Thyroid gland (tissue), 4 donors: Measurements from ENCODE around the gene SLC6A12. TPM values are rescaled to one million over a fixed set of nuclear protein-coding genes. Genes with fewer than 3 reads are reported as not detected.
A peak's percentile ranks its signal among the peaks of the same experiment; 100 is the strongest.

ENCODE experiments used
- DNase-seq, 2 donors: peaks; one replicate each; pipeline ENCODE4 v3.0.0-alpha.2; 2019
- H3K27ac ChIP-seq, 3 donors: fragments of 200-600 bp; sonication (generic); 1 replicate in 2 of 3; 2 replicates in 1 of 3; pipeline ENCODE4 v1.5.1; 2016 to 2019; ENCODE audit warnings: mild to moderate bottlenecking in 1 of 3, moderate library complexity in 1 of 3
- H3K27me3 ChIP-seq: fragments of 200-600 bp; sonication (generic); one replicate; pipeline ENCODE4 v1.5.1; 2019
- H3K36me3 ChIP-seq, 2 donors: fragments of 200-600 bp; sonication (generic); one replicate each; pipeline ENCODE4 v1.5.1; 2016 to 2019
- H3K4me1 ChIP-seq, 2 donors: fragments of 200-600 bp; sonication (generic); one replicate each; pipeline ENCODE4 v1.5.1; 2017 to 2019
- H3K4me3 ChIP-seq, 3 donors: fragments of 200-600 bp; sonication (generic); replicated peaks in 1 of 3; 1 replicate in 2 of 3; 2 replicates in 1 of 3; pipeline ENCODE4 v1.5.1; 2016; ENCODE audit warnings: mild to moderate bottlenecking in 1 of 3
- H3K9me3 ChIP-seq: fragments of 200-600 bp; sonication (generic); one replicate; pipeline ENCODE4 v1.5.1; 2017
- POLR2A ChIP-seq, 2 donors: fragments of 450-650 bp; IDR thresholded peaks; one replicate each; pipeline ENCODE4 v1.6.1; 2017; ENCODE audit warnings: antibody characterized with exemption in 2 of 2, mild to moderate bottlenecking in 2 of 2, moderate library complexity in 1 of 2
- WGBS, 2 donors: methylation state at CpG; one replicate each; pipeline ENCODE4 v1.1.5; 2017; 5-methylcytosine and 5-hydroxymethylcytosine counted together
- intact Hi-C: fragments of 100-400 bp; cut with DNase I; formaldehyde crosslinking; loops from one replicate; pipeline ENCODE4 v1.15.1; 2023
- total RNA-seq, 4 donors: library from RNA; depleted of rRNA; stranded (reverse); fragments of >200 nt; gene quantifications; one replicate each; pipeline ENCODE4 v1.2.3, GENCODE V29; 2016
- TF ChIP-seq, protein P1 (sequence below), 6 experiments: fragments of 200-600 bp in 3 of 6; fragments of 450-650 bp in 3 of 6; sonication (generic) in 3 of 6; IDR thresholded peaks; one replicate each; pipeline ENCODE4 v1.5.1; 2016 to 2019; ENCODE audit warnings: antibody characterized with exemption in 6 of 6, mild to moderate bottlenecking in 2 of 6, inconsistent platforms in 1 of 6, moderate library complexity in 1 of 6

Gene SLC6A12
- total RNA-seq, 4 donors from 2014 or later: 9.4 to 27.7 (median 18.3) TPM

DNA sequence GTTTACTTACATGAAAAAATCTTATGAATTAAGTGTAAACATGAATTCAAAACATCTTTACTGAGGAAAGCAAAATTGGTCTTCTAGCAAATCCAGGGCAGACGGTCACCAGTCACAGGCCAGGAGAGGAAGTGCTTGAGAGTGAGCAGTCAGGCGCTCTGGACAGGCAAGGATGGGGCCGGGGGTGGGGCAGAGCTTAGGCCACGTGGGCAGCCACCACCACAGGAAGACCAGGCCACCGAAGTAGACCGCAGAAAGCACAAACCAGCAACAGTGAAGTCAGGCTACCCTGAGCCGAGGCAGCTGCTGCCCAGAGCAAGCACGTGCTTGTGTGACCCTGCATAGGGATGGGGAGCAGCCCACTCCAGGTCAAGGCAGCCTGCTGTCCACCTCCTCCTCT, 33.5 kb downstream of the SLC6A12 start:
- Histone ChIP-seq H3K36me3 (no peaks in the 10 kb centered on the region), H3K4me1 (peaks cover 8 to 45% of the 10 kb centered on the region in 2 donors), H3K27ac (peak overlapping the region in 1 of 3 donors; percentile 40), H3K27me3 (no peaks in the 10 kb centered on the region), H3K4me3 (no peak overlapping the region), H3K9me3 (no peaks in the 10 kb centered on the region)
- intact Hi-C loops: no loop called here
- no peak for TF ChIP-seq POLR2A (IDR thresholded peaks at IDR 0.05)
- TF ChIP-seq, protein P1, sequence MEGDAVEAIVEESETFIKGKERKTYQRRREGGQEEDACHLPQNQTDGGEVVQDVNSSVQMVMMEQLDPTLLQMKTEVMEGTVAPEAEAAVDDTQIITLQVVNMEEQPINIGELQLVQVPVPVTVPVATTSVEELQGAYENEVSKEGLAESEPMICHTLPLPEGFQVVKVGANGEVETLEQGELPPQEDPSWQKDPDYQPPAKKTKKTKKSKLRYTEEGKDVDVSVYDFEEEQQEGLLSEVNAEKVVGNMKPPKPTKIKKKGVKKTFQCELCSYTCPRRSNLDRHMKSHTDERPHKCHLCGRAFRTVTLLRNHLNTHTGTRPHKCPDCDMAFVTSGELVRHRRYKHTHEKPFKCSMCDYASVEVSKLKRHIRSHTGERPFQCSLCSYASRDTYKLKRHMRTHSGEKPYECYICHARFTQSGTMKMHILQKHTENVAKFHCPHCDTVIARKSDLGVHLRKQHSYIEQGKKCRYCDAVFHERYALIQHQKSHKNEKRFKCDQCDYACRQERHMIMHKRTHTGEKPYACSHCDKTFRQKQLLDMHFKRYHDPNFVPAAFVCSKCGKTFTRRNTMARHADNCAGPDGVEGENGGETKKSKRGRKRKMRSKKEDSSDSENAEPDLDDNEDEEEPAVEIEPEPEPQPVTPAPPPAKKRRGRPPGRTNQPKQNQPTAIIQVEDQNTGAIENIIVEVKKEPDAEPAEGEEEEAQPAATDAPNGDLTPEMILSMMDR (IDR thresholded peaks at IDR 0.05): no peak
- WGBS, 2 donors: 32 to 39% methylated on average over 8 of the region's 8 CpGs
- peak; percentile 70 to 71 for DNase-seq

DNA sequence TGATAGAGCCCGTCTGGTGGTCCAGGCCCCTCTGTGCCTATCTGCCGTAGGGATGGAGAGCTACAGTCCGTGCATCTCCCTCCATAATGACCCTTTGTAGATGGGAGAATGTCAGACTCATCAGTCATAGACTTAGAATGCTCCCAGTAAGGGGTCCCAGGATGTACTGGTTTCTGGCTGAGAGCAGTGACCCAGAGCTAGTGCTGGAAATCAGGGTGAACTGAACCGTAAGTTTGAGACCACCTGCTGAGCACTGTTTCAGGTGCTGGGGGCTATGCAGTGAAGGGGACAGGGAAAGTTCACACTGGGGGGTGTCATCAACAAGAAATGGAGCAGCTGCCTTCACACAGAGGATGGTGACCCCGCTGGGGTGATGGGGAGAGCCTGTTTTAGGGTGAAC, 34.1 kb downstream of the SLC6A12 start:
- H3K36me3 ChIP-seq: no peaks in the 10 kb centered on the region
- H3K4me3 ChIP-seq: no peak overlapping the region
- intact Hi-C loops: no loop called here
- DNase-seq: no peak
- TF ChIP-seq POLR2A (IDR thresholded peaks at IDR 0.05): no peak
- TF ChIP-seq, protein P1 (IDR thresholded peaks at IDR 0.05): no peak
- H3K9me3 ChIP-seq: no peaks in the 10 kb centered on the region
- peaks cover 8 to 50% of the 10 kb centered on the region in 2 donors for H3K4me1 ChIP-seq
- 71 to 92% methylated on average over 4 of the region's 5 CpGs for WGBS, 2 donors
- H3K27ac ChIP-seq: peak overlapping the region; percentile 3 to 40 (median 27)
- H3K27me3 ChIP-seq: no peaks in the 10 kb centered on the region

DNA sequence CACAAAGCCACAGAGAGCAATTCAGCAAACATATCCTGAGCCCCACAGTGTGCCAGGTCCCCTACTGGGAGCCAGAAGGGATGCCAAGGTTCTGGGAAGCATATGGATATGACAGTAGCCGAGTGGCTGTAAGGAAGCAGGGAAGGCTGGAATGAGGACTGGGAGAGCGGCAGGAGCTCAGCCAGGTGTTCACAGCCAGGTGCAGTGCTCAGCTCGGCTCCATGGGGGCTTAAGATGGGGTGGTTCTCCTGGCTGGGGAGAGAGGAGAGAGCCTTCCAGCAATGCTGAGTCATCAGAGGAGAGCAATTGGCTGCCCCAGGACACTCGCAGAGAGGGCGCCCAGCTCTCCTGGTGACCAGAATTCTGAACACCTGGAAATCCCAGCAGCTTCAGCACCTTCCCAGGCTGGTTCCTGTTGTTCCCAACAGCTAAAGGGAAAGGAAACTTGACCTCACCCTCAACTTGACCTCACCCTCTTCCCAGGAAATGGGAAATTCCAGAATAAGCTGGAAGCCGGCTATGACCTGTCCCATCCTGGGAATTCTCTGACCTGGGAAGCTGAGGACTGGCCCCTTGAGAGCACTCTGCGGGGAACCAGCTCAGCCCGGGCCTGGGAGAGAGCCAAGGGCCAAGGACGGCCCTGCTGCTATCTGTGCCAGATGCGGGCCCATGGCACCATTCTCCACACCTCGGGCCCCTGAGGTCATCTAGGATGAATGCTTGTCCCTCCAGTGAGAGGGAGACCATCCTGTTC, 34.6 kb downstream of the SLC6A12 start:
- Histone ChIP-seq H3K27me3 (no peaks in the 10 kb centered on the region), H3K9me3 (no peaks in the 10 kb centered on the region), H3K36me3 (no peaks in the 10 kb centered on the region), H3K4me1 (peaks cover 8 to 56% of the 10 kb centered on the region in 2 donors), H3K4me3 (no peak overlapping the region), H3K27ac (peak overlapping the region in 2 of 3 donors; percentile 27 to 40)
- 51 to 57% methylated on average over 6 to 10 of the region's 11 CpGs for WGBS, 2 donors
- intact Hi-C loops: no loop called here
- TF ChIP-seq, protein P1 (IDR thresholded peaks at IDR 0.05): no peak
- TF ChIP-seq POLR2A (IDR thresholded peaks at IDR 0.05): no peak
- DNase-seq: peak; percentile 38

DNA sequence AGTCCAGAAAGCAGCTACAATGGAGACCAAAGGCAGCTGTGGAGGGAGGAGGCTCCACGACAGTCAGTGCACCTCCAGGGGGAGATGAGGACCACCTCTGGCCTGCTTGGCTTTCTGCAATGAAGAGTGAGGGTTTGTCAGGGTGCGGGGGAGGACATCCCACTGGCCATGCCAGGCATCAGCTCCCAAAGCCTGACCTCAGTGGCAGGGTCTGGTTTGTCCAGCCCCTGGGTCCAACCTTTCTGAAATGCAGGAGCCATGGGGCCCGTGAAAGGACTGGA, 35.2 kb downstream of the SLC6A12 start:
- Histone ChIP-seq H3K27me3 (no peaks in the 10 kb centered on the region), H3K9me3 (no peaks in the 10 kb centered on the region), H3K4me3 (no peak overlapping the region), H3K4me1 (peaks cover 8 to 60% of the 10 kb centered on the region in 2 donors), H3K27ac (peak overlapping the region in 1 of 3 donors; percentile 6), H3K36me3 (no peaks in the 10 kb centered on the region)
- WGBS, 2 donors: 60 to 81% methylated on average over 1 to 2 of the region's 3 CpGs
- DNase-seq: no peak
- intact Hi-C loops: no loop called here
- no peak for TF ChIP-seq POLR2A (IDR thresholded peaks at IDR 0.05)
- TF ChIP-seq, protein P1 (IDR thresholded peaks at IDR 0.05): no peak

DNA sequence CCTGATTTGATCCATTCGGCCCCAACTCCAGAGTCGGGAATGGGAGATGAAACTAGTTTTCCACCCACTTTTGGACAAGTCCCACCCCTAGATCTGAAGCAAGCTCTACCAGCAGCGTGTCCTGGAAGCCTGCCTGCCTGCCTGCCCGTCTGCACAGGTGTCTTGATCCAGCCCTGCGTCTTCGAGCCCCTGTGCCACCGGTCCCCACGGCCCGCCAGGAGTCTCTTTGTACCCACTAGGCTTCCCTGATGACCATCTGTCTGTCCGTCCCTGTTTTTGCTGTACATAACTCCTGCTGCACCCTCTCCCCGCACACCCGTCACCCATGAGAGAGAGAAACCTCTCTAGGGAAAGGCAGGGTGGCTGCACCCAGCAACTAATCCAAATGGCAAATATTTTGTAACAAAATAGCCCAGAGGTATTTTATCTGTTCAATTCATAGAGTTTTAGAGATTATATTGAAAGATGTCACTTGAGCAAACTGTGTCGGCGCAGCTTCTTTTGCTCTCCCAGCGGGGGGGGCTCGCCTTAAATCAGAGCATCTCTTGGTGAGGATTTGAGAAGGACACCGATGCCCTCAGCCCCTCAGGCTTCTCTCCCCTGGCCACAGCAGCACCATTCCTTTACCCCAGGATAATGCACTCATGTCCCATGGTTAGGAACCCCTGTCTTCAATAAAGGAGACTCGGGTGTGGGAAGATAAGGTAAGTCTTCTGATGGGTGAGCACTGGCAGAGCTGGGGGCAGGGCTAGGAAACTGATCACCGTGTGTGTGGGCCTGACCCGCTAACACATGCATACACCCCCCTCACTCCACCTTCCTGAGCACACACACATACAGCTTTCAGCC, 35.8 kb downstream of the SLC6A12 start:
- DNase-seq: no peak
- Histone ChIP-seq H3K4me1 (peaks cover 8 to 60% of the 10 kb centered on the region in 2 donors), H3K36me3 (no peaks in the 10 kb centered on the region), H3K9me3 (no peaks in the 10 kb centered on the region), H3K4me3 (no peak overlapping the region), H3K27me3 (no peaks in the 10 kb centered on the region), H3K27ac (no peak overlapping the region)
- 88 to 91% methylated on average over 18 to 20 of the region's 20 CpGs for WGBS, 2 donors
- intact Hi-C loops: no loop called here
- TF ChIP-seq, protein P1 (IDR thresholded peaks at IDR 0.05): no peak
- no peak for TF ChIP-seq POLR2A (IDR thresholded peaks at IDR 0.05)
